Measurements from ENCODE around the gene CCDC33.

CCDC33 gene

GRCh38 chr15:74272812-74273211 is 36.7 kb downstream of the CCDC33 start:
- TF ChIP-seq EZH2phosphoT487 (IDR thresholded peaks at IDR 0.05; ENCODE audit: borderline replicate concordance, low read length) (no peak), CTCF (IDR thresholded peaks at IDR 0.05; ENCODE audit: low read depth, low read length, poor library complexity, severe bottlenecking) (no peak)
- Histone ChIP-seq H3F3A (ENCODE audit: control insufficient read depth, insufficient read depth) (no peaks in the 10 kb centered on the region), H3K36me3 (ENCODE audit: control insufficient read depth, low read length) (no peaks in the 10 kb centered on the region), H3K79me2 (ENCODE audit: control insufficient read depth, low read length) (no peaks in the 10 kb centered on the region), H3K4me3 (ENCODE audit: low read length) (no peak overlapping the region), H3K27ac (ENCODE audit: low read depth, low read length) (no peak overlapping the region), H3K4me1 (ENCODE audit: control insufficient read depth, low read length) (no peaks in the 10 kb centered on the region), H4K20me1 (ENCODE audit: control insufficient read depth, insufficient read depth, low read depth, low read length) (no peaks in the 10 kb centered on the region), H3K27me3 (ENCODE audit: control insufficient read depth, low read length) (no peaks in the 10 kb centered on the region), H3K9me2 (replicated peaks; ENCODE audit: control insufficient read depth, low read length) (no peaks in the 10 kb centered on the region), H3K9me3 (ENCODE audit: control insufficient read depth, insufficient read depth, low read length) (no peaks in the 10 kb centered on the region), H3K4me2 (ENCODE audit: low read length) (no peak overlapping the region)

- Histone ChIP-seq H3K36me3 (ENCODE audit: control insufficient read depth, low read length) (no peaks in the 10 kb centered on the region), H3K4me3 (ENCODE audit: low read length) (no peak overlapping the region), H3F3A (ENCODE audit: control insufficient read depth, insufficient read depth) (no peaks in the 10 kb centered on the region), H3K27ac (ENCODE audit: low read depth, low read length) (no peak overlapping the region), H4K20me1 (ENCODE audit: control insufficient read depth, insufficient read depth, low read depth, low read length) (no peaks in the 10 kb centered on the region), H3K4me1 (ENCODE audit: control insufficient read depth, low read length) (no peaks in the 10 kb centered on the region), H3K4me2 (ENCODE audit: low read length) (no peak overlapping the region), H3K9me3 (ENCODE audit: control insufficient read depth, insufficient read depth, low read length) (no peaks in the 10 kb centered on the region), H3K27me3 (ENCODE audit: control insufficient read depth, low read length) (peaks cover 3% of the 10 kb centered on the region), H3K9me2 (replicated peaks; ENCODE audit: control insufficient read depth, low read length) (no peaks in the 10 kb centered on the region), H3K79me2 (ENCODE audit: control insufficient read depth, low read length) (no peaks in the 10 kb centered on the region)
- no peak for TF ChIP-seq CTCF (IDR thresholded peaks at IDR 0.05; ENCODE audit: low read depth, low read length, poor library complexity, severe bottlenecking)
- TF ChIP-seq EZH2phosphoT487 (IDR thresholded peaks at IDR 0.05; ENCODE audit: borderline replicate concordance, low read length): no peak
Observed at GRCh38 chr15:74274470-74275038, 38.4 kb downstream of the CCDC33 start.

GRCh38 chr15:74275957-74276356 is 39.8 kb downstream of the CCDC33 start:
- Histone ChIP-seq H3K9me2 (replicated peaks; ENCODE audit: control insufficient read depth, low read length) (no peaks in the 10 kb centered on the region), H3K4me1 (ENCODE audit: control insufficient read depth, low read length) (no peaks in the 10 kb centered on the region), H3K36me3 (ENCODE audit: control insufficient read depth, low read length) (no peaks in the 10 kb centered on the region), H3F3A (ENCODE audit: control insufficient read depth, insufficient read depth) (no peaks in the 10 kb centered on the region), H3K9me3 (ENCODE audit: control insufficient read depth, insufficient read depth, low read length) (no peaks in the 10 kb centered on the region), H3K4me3 (ENCODE audit: low read length) (no peak overlapping the region), H3K27me3 (ENCODE audit: control insufficient read depth, low read length) (peaks cover 3% of the 10 kb centered on the region), H3K79me2 (ENCODE audit: control insufficient read depth, low read length) (no peaks in the 10 kb centered on the region), H3K27ac (ENCODE audit: low read depth, low read length) (no peak overlapping the region), H4K20me1 (ENCODE audit: control insufficient read depth, insufficient read depth, low read depth, low read length) (no peaks in the 10 kb centered on the region), H3K4me2 (ENCODE audit: low read length) (no peak overlapping the region)
- TF ChIP-seq EZH2phosphoT487 (IDR thresholded peaks at IDR 0.05; ENCODE audit: borderline replicate concordance, low read length) (no peak), CTCF (IDR thresholded peaks at IDR 0.05; ENCODE audit: low read depth, low read length, poor library complexity, severe bottlenecking) (no peak)

Measured in DOHH2 (cell line).